ENCODE data around the gene ZDHHC14.
"Not testable (repeated sequence)": the region's sequence is repeated elsewhere in the genome, so short reads cannot be mapped to it uniquely, and the experiment has no call there.

ZDHHC14 gene

DNA sequence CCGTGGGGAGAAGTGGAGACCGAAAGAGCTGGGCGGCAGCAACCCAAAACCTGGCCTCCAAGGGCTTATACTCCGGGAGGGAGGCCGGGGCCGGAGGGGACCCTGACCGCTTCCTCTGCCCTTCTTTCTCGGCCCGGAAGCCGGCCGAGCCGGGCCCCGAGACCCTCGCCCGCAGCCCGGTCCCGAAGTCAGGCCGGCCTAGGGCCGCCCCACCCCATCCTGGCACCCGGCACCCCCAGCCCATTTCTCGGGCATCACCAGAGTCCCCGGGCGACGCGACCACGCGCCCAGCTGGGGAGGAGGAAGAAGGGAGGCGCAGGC, 572 bp upstream of the ZDHHC14 start:
- DNase-seq, result peak in 2 of 56 donors; percentile 52 to 64

DNA sequence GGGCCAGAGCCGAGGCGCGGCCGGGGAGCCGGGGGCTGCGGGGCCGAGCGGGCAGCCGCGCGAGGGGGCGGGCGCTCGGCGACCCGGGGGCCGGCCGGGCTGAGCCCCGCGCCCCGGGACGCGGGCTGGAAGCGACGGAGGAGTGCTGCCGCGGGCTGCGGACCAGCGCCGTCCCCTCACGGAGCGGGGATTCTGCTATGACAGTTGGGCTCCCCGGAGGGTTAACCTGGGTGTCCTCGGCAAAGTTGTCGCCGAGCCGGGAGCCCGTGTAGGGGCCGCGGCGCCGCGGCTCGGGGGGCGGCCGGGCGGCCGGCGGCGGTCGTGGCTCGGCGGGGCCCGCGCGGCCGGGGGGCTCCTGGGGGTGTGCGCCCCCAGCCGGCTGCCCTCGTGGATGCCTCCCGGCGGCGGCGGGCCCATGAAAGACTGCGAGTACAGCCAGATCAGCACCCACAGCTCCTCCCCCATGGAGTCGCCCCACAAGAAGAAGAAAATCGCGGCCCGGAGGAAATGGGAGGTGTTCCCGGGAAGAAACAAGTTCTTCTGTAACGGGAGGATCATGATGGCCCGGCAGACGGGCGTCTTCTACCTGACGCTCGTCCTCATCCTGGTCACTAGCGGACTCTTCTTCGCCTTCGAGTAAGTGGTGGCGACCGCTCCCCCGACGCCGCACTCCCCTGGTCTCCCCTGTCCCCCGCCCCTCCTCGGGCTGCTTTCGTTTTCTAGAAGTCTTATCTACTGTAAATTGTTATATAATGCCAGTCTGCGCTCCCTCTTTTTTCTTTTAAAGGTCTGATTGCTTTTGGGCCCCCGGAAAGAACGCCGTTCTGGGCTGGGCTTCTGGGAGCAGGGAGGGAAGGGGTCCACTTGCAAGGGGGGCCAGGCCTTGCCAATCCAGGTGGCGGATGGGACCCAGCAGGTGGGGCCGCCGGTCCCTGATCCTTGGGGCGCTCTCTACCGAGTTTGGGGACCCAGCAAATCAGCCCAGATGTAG, 936 bp downstream of the ZDHHC14 start:
- peak in 42 of 56 donors; percentile 14 to 75 (median 40) for DNase-seq

DNA sequence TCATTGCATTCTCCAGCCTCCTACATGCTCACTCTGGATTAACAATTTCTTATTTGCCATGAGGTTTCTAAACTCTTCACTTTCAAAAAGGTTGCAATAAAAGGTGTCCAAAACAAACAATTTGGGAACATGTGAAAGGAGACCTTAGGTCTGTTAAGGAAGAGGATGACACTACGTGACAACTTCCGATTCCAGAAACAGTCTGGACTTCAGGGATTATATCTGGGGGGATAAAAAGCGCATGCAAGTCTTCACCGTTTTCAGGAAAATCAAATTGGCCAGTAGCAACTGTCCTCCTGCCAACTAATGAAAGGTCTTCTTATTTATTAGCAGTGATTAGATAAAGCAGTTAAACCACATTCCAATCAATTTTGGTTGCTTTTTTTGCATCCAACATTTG, 1.8 kb downstream of the ZDHHC14 start:
- no peak for DNase-seq

DNA sequence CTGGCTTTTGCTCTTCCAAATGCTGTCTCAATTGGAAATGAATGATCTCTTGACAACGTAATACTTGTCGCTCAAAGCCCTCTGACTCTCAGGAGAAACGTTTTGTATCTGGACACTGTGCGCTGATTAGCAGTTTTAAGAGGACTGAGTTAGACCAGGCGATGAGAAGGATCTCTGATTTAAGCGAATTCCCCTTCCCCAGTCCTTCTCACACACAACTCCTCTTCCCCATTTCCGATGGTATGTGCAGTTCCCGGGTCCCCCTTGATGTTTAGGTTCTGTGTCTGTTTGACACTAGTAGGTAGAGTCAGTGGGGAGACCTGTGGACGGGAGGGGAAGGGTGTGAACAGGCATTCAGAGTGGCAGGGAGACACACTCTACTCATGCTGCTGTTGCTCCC, 2.5 kb downstream of the ZDHHC14 start:
- no peak for DNase-seq

DNA sequence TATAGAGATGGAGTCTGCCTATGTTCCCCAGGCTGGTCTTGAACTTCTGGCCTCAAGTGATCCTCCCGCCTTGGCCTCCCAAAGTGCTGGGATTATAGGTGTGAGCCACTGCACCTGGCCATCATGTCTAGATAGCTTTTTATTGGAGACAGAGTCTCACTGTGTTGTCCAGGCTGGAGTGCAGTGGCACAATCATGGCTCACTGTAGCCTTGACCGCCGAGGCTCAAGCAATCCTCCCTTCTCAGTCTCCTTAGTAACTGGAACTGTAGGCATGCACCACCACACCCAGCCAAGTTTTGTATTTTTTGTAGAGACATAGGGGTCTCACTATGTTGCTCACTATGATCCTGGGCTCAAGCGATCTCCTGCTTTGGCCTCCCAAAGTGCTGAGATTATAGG, 4.0 kb downstream of the ZDHHC14 start:
- not testable (repeated sequence) for DNase-seq

DNA sequence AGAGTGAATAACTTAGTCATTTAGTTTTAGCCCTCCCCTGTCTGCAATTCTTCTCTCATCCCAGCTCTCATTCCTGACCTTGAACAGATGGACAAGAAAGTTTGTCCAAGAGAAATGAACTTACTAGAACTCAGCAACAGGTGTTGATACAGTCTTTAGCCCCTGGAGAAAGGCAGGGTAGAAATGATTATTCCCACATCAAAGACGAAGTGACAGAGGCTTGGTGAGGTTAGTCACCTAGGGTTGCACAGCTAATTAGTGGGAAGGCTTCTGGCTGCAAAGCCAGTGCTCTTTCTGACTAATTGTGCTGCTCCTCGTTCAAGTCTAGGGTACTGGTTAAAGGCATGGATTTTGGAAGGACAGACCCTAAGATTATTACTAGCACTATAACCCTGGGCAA, 4.5 kb downstream of the ZDHHC14 start:
- DNase-seq, result no peak

DNA sequence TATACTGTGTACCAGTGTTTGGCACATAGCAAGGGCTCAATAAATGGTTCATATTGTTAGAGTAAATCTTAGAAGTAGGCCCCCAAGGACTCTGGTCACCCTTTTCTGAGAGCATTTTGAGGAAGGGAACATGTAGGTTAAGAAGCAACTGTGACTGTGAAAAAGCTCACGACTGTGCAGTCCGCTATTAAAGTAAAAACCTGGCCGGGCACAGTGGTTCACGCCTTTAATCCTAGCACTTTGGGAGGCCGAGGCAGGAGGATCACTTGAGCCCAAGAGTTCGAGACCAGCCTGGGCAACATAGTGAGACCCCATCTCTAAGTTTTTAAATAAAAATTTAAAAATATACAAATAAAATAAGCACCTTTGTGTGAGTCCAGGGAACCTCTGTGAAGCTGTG, 5.0 kb downstream of the ZDHHC14 start:
- no peak for DNase-seq

DNA sequence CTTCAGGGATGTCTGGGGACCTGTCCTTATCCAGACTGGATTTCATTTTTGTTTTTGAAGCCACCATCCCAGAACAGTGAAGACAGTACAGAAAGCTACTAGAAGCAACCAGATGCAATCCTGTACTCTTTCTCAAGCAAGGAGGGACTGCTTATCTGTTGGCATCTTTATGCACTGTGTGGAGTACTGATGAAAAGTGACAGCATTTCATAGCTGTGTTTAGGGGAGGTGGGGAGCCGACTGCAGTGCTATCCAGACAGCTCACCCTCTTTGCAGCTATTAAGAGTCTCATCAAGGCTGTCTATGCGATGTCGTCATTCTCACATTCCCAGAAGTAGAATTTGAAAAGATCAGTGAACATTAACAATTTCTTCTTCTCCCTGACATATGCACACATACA, 5.5 kb downstream of the ZDHHC14 start:
- DNase-seq, result peak in 1 of 56 donors; percentile 23

DNA sequence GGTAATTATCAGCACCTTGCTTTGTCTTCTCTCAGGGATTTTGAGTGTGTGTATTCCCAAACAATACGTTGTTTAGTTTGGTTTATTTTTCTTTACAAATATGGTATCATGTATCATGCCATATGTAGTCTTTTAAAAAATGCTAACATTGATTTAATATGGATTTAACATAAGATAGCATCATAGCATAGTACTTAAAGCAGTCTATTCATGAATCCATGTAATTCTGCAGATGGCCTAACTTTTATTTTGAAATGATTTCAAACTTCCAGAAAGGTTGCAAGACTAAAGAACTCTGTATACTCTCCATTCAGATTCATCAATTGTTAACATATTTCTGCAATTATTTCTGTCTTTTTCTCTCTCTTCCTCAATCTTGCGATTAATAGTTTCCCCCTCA, 7.9 kb downstream of the ZDHHC14 start:
- no peak for DNase-seq

DNA sequence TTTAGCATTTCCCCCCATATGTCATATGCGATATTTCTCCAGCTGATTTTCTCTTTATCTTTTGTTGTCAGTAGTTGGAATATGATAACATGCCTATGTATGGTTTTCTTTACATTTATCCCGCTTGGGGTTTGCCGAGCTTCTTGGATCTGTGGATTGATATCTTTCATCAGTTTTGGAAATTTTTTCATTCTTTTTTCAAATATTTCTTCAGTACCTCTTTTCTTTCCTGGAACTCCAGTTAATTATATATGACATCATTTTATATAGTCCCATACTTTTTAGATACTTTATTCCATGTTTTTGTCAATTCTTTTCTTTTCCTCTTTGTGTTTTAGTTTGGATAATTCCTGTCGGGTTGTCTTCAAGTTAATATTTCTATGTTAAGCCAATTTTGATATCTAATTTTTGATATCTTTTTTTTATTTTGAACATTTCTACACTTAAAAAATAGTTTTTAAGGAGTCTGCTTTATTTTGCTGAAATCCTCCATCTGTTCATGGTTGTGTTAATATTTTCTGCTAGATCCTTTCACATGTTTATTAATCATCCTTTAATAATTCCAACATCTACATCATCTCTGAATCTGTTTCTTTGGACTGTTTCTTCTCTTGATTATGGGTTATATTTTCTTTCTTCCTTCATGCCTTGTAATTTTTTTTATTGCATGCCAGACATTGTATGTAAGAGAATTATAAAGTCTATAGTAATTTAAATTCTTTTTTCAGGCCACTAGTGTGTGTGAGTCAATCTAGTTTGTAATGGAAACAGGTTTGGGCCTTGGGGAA, 9.5 kb downstream of the ZDHHC14 start:
- DNase-seq, result no peak

DNA sequence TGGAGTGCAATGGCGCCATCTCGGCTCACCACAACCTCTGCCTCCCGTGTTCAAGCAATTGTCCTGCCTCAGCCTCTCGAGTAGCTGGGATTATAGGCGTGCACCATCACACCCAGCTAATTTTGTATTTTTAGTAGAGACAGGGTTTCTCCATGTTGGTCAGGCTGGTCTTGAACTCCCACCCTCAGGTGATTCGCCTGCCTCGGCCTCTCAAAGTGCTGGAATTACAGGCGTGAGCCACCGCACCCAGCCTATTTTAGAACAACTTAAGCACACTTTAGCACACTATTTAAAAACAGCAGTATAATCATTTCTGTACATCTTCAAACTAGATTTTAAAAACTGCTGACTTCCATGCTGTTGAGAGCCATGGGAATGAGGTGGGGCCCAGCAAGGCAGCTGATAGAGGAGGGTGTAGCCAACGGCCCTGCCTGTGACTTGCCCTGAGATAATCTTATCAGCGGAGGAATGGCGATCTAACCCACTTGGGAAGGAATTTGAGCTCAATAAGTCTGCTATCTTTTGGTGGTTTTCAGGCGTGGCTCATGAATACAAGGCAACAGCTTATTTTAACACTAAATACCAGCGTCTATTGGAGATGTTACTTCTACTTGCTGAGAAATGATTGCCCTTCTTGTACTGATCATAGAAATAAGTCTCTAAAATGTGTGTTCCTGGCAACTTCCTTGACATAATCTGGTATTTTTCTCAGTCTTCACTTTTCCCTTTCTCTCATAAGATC, 12.1 kb downstream of the ZDHHC14 start:
- DNase-seq, result no peak

DNA sequence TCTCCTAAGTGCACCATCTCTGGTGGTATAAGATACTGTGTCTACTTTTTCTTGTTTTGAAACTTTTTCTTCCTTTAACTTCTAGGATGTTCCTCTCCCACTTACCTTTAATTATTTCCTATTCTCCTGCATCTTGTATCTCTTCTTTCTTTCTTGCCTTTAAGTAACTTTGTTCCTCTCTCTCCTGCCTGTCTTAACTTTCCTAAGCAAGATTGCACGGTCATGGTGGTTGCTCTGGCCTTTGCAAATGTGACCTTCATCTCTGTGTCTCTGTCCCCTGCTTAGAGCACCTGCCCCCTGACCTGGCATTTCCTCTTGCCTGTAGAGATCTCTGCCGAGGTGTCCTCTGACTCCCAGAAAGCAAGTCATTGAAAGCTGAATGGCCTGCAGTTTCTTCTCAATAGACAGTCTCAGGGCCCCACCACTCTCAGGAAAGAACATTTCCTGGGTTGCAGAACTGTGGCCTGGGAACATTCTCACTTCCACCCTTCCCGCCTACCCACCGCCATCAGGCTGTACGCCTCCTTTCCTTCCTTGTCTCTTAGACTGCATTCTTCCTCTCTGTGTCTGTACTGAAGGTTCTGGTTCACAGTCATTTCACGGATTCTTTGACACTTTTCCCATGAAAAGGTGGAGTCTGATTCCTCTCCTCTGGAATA, 12.8 kb downstream of the ZDHHC14 start:
- peak in 1 of 56 donors; percentile 31 for DNase-seq

DNA sequence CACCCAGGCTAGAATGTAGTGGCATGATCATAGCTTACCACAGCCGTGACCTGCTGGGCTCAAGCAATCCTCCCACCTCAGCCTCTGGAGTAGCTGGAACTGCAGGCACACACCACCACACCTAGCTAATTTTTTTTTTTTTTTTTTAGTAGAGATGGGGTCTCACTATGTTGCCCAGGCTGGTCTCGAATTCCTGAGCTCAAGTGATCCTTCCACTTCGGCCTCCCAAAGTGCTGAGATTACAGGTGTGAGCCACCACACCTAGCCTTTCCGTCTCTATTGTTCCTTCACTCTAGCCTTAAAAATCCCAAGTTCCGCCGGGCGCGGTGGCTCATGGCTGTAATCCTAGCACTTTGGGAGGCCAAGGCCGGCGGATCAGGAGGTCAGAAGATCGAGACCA, 14.2 kb downstream of the ZDHHC14 start:
- not testable (repeated sequence) for DNase-seq

DNA sequence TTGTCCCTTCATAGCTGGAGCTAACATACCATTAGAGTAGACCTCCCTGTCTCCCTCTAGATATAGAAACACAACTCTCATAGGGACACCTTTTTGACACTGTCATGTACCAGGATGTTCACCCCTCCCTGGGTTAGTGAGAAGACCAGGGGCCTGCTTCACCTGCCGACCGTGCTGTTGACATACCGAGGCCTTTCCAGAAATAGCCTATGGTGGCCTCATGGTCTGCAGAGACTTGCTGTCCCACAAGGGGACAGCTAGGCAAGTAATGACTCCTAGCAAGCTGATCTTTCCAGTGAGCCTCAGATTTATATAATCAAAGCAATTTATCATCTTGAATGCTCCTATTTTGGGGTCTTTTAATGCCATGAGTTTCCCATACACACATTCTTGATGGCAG, 15.0 kb downstream of the ZDHHC14 start:
- DNase-seq, result no peak

DNA sequence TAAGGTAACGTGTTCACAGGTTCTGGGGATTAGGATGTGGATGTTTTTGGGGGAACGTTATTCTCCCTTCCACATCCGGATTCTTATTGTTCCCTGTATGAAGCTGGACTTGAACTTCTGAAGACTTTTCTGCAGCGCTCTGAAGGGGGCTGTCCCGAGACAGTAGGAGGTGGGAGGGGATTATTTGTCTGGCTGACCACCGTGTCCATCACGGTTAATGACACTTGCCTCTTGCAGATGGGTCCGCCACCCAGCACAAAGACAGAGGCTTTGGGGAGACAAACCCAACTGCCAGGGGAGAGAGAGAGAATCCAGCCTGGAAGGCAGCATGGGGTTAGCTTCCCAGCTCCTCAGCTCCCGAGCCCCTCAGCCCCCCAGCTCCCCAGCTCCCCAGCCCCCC, 16.7 kb downstream of the ZDHHC14 start:
- DNase-seq, result no peak

DNA sequence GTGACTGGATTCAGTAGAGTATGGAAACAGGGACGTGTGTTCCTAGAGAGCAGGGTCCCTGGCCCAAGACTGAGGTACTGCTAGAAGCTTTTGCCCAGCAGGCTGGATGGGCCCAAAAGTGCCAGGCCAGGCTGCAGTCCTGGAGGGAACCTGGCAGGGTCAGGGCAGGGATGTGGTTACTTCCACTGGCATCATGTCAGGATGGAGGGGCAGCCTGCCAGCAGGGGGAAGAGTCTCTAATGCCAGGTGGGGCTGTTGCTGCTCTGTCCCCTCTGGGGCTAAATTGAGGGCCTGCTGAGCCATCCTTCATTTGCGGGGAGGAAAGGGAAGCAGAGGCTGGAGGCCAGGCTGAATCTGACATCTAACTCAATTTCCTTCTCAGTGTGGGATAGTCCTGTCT, 17.2 kb downstream of the ZDHHC14 start:
- DNase-seq, result no peak

DNA sequence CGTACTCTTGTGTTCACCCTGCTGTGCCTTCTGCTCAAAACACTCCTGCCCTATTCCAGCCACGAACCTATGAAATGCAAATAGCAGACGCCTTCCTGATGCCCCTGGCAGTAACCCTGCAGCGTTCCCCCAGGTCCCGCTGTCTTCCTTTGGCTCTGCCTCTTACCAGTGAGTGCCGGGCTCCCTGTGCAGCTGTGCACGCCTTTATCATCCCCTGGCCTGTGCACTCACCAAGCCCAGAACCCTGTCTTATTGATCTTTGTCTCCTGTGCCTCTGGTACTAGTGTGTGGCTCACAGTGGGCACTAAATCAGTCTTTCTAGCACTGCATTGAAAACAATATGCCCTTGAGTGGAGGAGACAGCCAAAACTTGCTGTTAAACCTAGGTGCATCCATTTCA, 19.7 kb downstream of the ZDHHC14 start:
- DNase-seq, result no peak

DNA sequence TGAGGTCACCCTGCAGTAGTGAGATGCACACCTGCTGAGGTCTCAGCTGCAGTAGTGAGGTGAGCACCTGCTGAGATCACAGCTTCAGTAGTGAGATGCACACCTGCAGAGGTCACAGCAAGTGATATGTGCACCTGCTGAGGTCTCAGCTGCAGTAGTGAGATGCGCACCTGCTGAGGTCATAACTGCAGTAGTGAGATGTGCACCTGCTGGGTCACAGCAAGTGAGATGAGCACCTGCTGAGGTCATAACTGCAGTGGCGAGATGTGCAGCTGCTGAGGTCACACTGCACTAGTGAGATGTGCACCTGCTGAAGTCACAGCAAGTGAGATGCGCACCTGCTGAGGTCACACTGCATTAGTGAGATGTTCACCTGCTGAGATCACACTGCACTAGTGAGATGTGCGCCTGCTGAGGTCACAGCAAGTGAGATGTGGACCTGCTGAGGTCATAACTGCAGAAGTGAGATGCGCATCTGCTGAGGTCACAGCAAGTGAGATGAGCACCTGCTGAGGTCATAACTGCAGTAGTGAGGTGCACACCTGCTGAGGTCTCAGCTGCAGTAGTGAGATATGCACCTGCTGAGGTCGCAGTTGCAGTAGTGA, 20.8 kb downstream of the ZDHHC14 start:
- no peak for DNase-seq

DNA sequence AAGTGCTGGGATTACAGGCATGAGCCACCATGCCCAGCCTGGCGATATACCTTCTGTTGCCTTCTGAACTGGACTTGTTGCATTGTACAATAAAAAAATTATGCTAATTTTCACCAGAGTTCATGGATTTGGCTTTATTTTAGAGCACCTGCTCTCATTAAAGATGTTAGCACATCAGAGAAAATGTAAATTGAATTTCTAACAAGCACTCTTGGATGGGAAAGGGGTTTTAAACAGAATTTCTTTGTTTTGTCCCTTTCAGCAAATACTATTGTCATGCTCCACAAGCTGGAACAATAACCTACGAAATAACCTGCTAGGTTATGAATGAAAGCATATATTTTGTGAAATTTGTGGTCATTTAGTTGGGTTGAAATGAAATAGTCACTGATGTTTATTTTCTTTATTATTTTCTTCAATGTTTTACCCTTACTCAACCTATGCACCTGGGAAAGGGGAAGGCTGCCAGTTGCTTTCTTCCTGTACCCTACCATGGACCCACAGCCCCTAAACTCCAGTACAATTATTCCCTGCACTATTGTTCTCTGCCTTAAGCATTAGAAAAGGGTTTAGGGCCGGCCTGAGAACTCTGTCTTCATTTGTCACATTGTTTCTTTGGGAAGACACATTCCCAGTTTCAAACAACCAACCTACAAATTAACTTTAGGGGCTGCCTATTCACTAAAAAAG, 22.2 kb downstream of the ZDHHC14 start:
- no peak for DNase-seq

DNA sequence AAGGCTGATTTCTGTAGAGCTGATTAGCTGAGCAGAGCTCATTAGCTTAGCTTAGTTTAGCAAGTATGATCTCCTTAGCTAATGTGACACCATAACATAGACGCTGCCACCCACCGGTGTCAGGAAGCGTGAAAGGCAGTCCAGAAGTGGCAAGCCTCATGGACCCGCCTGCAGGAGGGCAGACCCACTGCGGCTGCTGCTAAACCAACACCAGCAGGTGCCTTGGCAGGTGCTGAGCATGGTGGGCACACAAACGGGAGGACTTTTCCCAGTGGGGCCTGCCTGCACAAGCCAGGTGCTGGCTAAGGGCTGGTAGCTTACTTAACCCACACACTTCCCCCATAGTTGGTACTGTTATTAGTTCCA, 22.7 kb downstream of the ZDHHC14 start:
- no peak for DNase-seq
